GM23338 (cell line): ENCODE measurements around the gene CCDC50. TPM values are rescaled to one million over a fixed set of nuclear protein-coding genes. Genes with fewer than 3 reads are reported as not detected.

Source experiments
- ATAC-seq: fragments of 200-7000 bp; cut with Tn5 transposase; 3 replicates; pipeline ENCODE4 v1.9.1; 2020
- DNase-seq: peaks from one replicate; pipeline ENCODE4 v3.0.0-alpha.2; 2015; ENCODE audit warnings: low spot score
- H2AFZ ChIP-seq: fragments of 200-600 bp; sonication (generic); 2 replicates; pipeline ENCODE4 v1.8.0; 2016; ENCODE audit warnings: antibody characterized with exemption, mild to moderate bottlenecking, moderate library complexity
- H3F3A ChIP-seq: fragments of 200-600 bp; sonication (generic); replicated peaks from 2 replicates; pipeline ENCODE4 v1.8.0; 2017; ENCODE audit warnings: antibody characterized with exemption, mixed run types, low read depth
- H3K27ac ChIP-seq: fragments of 200-600 bp; sonication (generic); 2 replicates; pipeline ENCODE4 v1.6.1; 2016; ENCODE audit warnings: low read depth
- H3K27me3 ChIP-seq: fragments of 200-600 bp; sonication (generic); 2 replicates; pipeline ENCODE4 v1.8.0; 2016; ENCODE audit warnings: mild to moderate bottlenecking, mixed run types, moderate library complexity; ENCODE audit not compliant: insufficient read depth
- H3K36me3 ChIP-seq: fragments of 200-600 bp; sonication (generic); 2 replicates; pipeline ENCODE4 v1.8.0; 2016; ENCODE audit warnings: mild to moderate bottlenecking; ENCODE audit not compliant: insufficient read depth
- H3K4me1 ChIP-seq: fragments of 200-600 bp; sonication (generic); 2 replicates; pipeline ENCODE4 v1.8.0; 2016; ENCODE audit warnings: mild to moderate bottlenecking, moderate library complexity; ENCODE audit not compliant: insufficient read depth
- H3K4me2 ChIP-seq: fragments of 200-600 bp; sonication (generic); 2 replicates; pipeline ENCODE4 v1.7.1; 2017; ENCODE audit warnings: mixed run types
- H3K4me3 ChIP-seq: fragments of 200-600 bp; sonication (generic); 2 replicates; pipeline ENCODE4 v1.6.1; 2016; ENCODE audit warnings: mixed run types
- H3K79me2 ChIP-seq: fragments of 200-600 bp; sonication (generic); replicated peaks from 2 replicates; pipeline ENCODE4 v1.8.0; 2017; ENCODE audit warnings: mild to moderate bottlenecking; ENCODE audit not compliant: insufficient read depth
- H3K9me2 ChIP-seq: fragments of 200-600 bp; sonication (generic); 2 replicates; pipeline ENCODE4 v1.8.0; 2017; ENCODE audit not compliant: insufficient read depth
- H4K20me1 ChIP-seq: fragments of 200-600 bp; sonication (generic); replicated peaks from 2 replicates; pipeline ENCODE4 v1.8.0; 2017; ENCODE audit warnings: mild to moderate bottlenecking; ENCODE audit not compliant: insufficient read depth
- H3K27ac Mint-ChIP-seq: 2 replicates; pipeline ENCODE4 v1.8.0; 2020; ENCODE audit warnings: inconsistent platforms, mild to moderate bottlenecking, moderate library complexity, mixed read lengths
- H3K27me3 Mint-ChIP-seq: 3 replicates; pipeline ENCODE4 v1.8.0; 2022; ENCODE audit warnings: low read depth, mild to moderate bottlenecking, moderate library complexity, mixed read lengths, inconsistent platforms; ENCODE audit not compliant: insufficient read depth, poor library complexity
- H3K36me3 Mint-ChIP-seq: 3 replicates; pipeline ENCODE4 v1.8.0; 2021; ENCODE audit warnings: low read depth, mild to moderate bottlenecking, inconsistent platforms, moderate library complexity, mixed read lengths
- H3K4me1 Mint-ChIP-seq: 3 replicates; pipeline ENCODE4 v1.8.0; 2020; ENCODE audit warnings: mild to moderate bottlenecking, inconsistent platforms, mixed read lengths
- H3K4me3 Mint-ChIP-seq: 3 replicates; pipeline ENCODE4 v1.8.0; 2021; ENCODE audit warnings: moderate library complexity, mild to moderate bottlenecking, inconsistent platforms, mixed read lengths
- H3K9me3 Mint-ChIP-seq: 3 replicates; pipeline ENCODE4 v1.8.0; 2020; ENCODE audit warnings: moderate library complexity, mild to moderate bottlenecking, inconsistent platforms, mixed read lengths
- CREB1 ChIP-seq: fragments of 250-450 bp; sonication (Bioruptor Pico); IDR thresholded peaks from 2 replicates; pipeline ENCODE4 v1.5.0; 2020; ENCODE audit warnings: low read depth, mild to moderate bottlenecking, moderate library complexity
- CTCF ChIP-seq, 2 experiments: fragments of 200-600 bp in 1 of 2; sonication (generic) in 1 of 2; conservative IDR thresholded peaks; 2 replicates each; pipeline versions ENCODE4 v1.5.1 to v1.6.1; 2016 to 2017; ENCODE audit warnings: antibody characterized with exemption in 2 of 2, low read depth in 2 of 2, mild to moderate bottlenecking in 2 of 2, moderate library complexity in 1 of 2
- ETS1 ChIP-seq: IDR thresholded peaks from 2 replicates; pipeline ENCODE4 v1.6.1; 2016; ENCODE audit warnings: antibody characterized with exemption
- EZH2 ChIP-seq: fragments of 200-600 bp; sonication (generic); IDR thresholded peaks from one replicate; pipeline ENCODE4 v1.8.0; 2017; ENCODE audit warnings: antibody characterized with exemption, mild to moderate bottlenecking, low read depth; ENCODE audit not compliant: unreplicated experiment
- EZH2phosphoT487 ChIP-seq: fragments of 200-600 bp; sonication (generic); IDR thresholded peaks from one replicate; pipeline ENCODE4 v1.8.1; 2018; ENCODE audit warnings: antibody characterized with exemption; ENCODE audit not compliant: unreplicated experiment
- JUNB ChIP-seq: IDR thresholded peaks from one replicate; pipeline ENCODE4 v1.6.1; 2016; ENCODE audit warnings: antibody characterized with exemption; ENCODE audit not compliant: unreplicated experiment
- NANOG ChIP-seq: IDR thresholded peaks from 2 replicates; pipeline ENCODE4 v1.6.1; 2016; ENCODE audit warnings: antibody characterized with exemption, borderline replicate concordance
- POLR2AphosphoS5 ChIP-seq: IDR thresholded peaks from 2 replicates; pipeline ENCODE4 v1.6.1; 2016; ENCODE audit warnings: antibody characterized with exemption, low read depth
- REST ChIP-seq: IDR thresholded peaks from one replicate; pipeline ENCODE4 v1.6.1; 2018; ENCODE audit warnings: antibody characterized with exemption; ENCODE audit not compliant: unreplicated experiment
- STAT1 ChIP-seq: IDR thresholded peaks from one replicate; pipeline ENCODE4 v1.6.1; 2016; ENCODE audit warnings: antibody characterized with exemption; ENCODE audit not compliant: unreplicated experiment
- ZNF114 ChIP-seq: fragments of 250-450 bp; sonication (Bioruptor Pico); IDR thresholded peaks from 2 replicates; pipeline ENCODE4 v1.5.0; 2020; ENCODE audit warnings: mild to moderate bottlenecking, moderate library complexity
- ZNF331 ChIP-seq: fragments of 250-450 bp; sonication (Bioruptor Pico); IDR thresholded peaks from 2 replicates; pipeline ENCODE4 v1.5.0; 2020; ENCODE audit warnings: low read depth, mild to moderate bottlenecking, moderate library complexity
- polyA plus RNA-seq: library from polyadenylated mRNA; unstranded; fragments of >200 nt; fragmentation: Nextera tagmentation; extraction: Ambion mirVana; gene quantifications from 2 replicates; pipeline ENCODE4 v1.2.1, GENCODE V29; 2016
- total RNA-seq: library from RNA; depleted of rRNA; stranded (reverse); fragments of >200 nt; shearing (Covaris generic); gene quantifications from 2 replicates; pipeline ENCODE4 v1.2.3, GENCODE V29; 2014

Gene CCDC50
- total and polyA plus RNA-seq, 2 experiments from 2014 or later, result 22.4 to 25.4 TPM

GRCh38 chr3:191294291-191294690 lies 34.9 kb upstream of the CCDC50 start:
- no peaks in the 10 kb centered on the region for H3K36me3 Mint-ChIP-seq
- Histone ChIP-seq H2AFZ (no peak overlapping the region), H3K4me3 (no peak overlapping the region), H3K4me1 (no peaks in the 10 kb centered on the region), H3K27ac (no peak overlapping the region), H3K4me2 (no peak overlapping the region), H3K27me3 (no peaks in the 10 kb centered on the region), H3K79me2 (no peaks in the 10 kb centered on the region), H3K9me2 (no peaks in the 10 kb centered on the region), H3F3A (no peaks in the 10 kb centered on the region), H3K36me3 (no peaks in the 10 kb centered on the region), H4K20me1 (no peaks in the 10 kb centered on the region)
- ATAC-seq (no peak), DNase-seq (no peak)
- peaks cover 4% of the 10 kb centered on the region for H3K27me3 Mint-ChIP-seq
- no peak for TF ChIP-seq ZNF114 (CRISPR knock-in tag)
- H3K4me3 Mint-ChIP-seq, result no peak overlapping the region
- H3K4me1 Mint-ChIP-seq, result no peaks in the 10 kb centered on the region; the same call in 2 of the 3 replicates
- H3K27ac Mint-ChIP-seq, result no peak overlapping the region
- H3K9me3 Mint-ChIP-seq, result no peaks in the 10 kb centered on the region

GRCh38 chr3:191296041-191296541 lies 33.1 kb upstream of the CCDC50 start:
- H3K4me1 Mint-ChIP-seq, result peaks cover 7% of the 10 kb centered on the region
- ATAC-seq (no peak), DNase-seq (no peak)
- no peaks in the 10 kb centered on the region for H3K79me2 ChIP-seq
- no peak overlapping the region for H3K4me3 ChIP-seq
- no peaks in the 10 kb centered on the region for H3F3A ChIP-seq
- no peaks in the 10 kb centered on the region; the same call in 1 of the 2 replicates for H3K4me1 ChIP-seq
- peaks cover 7% of the 10 kb centered on the region for H3K27me3 Mint-ChIP-seq
- H3K36me3 ChIP-seq, result no peaks in the 10 kb centered on the region
- no peak overlapping the region for H2AFZ ChIP-seq
- no peak overlapping the region for H3K4me2 ChIP-seq
- no peaks in the 10 kb centered on the region for H3K27me3 ChIP-seq
- no peak overlapping the region for H3K4me3 Mint-ChIP-seq
- H4K20me1 ChIP-seq, result no peaks in the 10 kb centered on the region
- no peak overlapping the region for H3K27ac Mint-ChIP-seq
- no peaks in the 10 kb centered on the region for H3K36me3 Mint-ChIP-seq
- H3K9me2 ChIP-seq, result no peaks in the 10 kb centered on the region
- H3K27ac ChIP-seq, result no peak overlapping the region
- no peaks in the 10 kb centered on the region for H3K9me3 Mint-ChIP-seq
- no peak for TF ChIP-seq CTCF (conservative IDR thresholded peaks at IDR 0.05; ENCODE audit: low read depth in 2 of 2)
- no peak for TF ChIP-seq NANOG
- no peak for TF ChIP-seq REST
- no peak for TF ChIP-seq JUNB
- TF ChIP-seq ZNF331 (CRISPR knock-in tag), result no peak
- TF ChIP-seq EZH2phosphoT487, result no peak
- TF ChIP-seq STAT1, result no peak
- TF ChIP-seq CREB1 (CRISPR knock-in tag), result no peak
- TF ChIP-seq ETS1, result no peak
- no peak for TF ChIP-seq ZNF114 (CRISPR knock-in tag)
- TF ChIP-seq EZH2, result no peak
- no peak for TF ChIP-seq POLR2AphosphoS5
